NCI-H2227 (cell line): ENCODE data around the gene UBE3C.
"Not testable (repeated sequence)": the region's sequence is repeated elsewhere in the genome, so short reads cannot be mapped to it uniquely, and the experiment has no call there.

Experiments
- DNase-seq: peaks from one replicate; lab custom pipeline; 2025; ENCODE audit not compliant: unreplicated experiment; lab: John Stamatoyannopoulos, UW

The UBE3C gene

DNA sequence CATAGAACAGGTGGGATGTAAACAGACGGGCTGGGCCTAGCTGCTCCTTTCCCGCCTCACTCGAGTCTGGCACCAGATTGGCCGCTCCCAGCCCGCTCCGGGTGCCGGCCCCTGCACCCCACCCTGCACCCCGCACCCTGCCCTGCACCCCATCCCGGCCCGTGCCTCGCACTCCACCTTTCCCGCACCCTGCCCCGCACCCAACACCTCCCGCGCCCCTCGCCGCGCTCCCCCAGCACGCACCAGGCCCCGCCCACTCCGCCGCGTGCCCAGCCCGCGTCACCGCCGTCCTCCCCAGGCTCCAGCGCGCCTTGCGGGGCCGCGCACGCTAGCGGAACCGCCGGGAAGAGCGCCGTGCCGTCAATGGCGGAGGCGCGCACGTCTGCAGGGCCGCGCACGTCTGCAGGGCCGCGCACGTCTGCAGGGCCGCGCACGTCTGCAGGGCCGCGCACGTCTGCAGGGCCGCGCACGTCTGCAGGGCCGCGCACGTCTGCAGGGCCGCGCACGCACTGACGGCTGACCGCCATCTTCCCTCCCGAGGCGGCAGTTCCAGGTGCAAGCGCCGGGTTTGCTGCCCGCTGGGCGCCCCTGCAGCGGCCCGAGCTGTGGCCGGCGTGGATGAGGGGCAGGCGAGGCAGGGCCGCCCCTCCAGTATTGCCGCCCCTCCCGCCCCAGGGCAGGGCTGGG is at the start of gene UBE3C:
TSS of gene UBE3C (plus strand) at position 503 of the 687 bp plus-strand sequence. CDS start 347 bp downstream, outside the sequence.
- DNase-seq: peak; percentile 98

DNA sequence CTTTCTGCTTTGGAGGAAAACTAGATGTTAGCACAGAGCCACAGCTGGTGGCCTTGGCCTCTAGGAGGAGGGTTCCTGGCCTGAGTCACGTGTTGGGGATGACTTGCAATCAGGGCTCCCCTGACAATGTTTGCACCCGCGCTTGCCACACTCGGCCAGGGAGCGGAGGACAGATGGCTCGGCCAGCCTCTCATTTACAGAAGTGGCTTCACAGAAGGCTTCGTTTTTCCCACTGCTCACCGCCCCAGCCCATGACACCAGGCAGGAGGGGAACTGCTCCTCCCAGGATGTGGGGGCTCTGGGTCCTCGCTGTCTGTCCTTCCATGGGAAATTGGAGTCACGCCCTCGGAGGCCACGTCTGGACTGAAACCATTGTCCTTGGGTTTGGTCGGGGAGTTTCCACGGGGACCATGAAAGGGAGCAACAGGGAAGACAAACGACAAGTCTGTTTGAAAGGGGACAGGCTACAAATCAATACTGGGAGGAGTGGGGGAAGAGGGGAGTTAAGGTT is 49.6 kb upstream of the UBE3C start:
- no peak for DNase-seq

DNA sequence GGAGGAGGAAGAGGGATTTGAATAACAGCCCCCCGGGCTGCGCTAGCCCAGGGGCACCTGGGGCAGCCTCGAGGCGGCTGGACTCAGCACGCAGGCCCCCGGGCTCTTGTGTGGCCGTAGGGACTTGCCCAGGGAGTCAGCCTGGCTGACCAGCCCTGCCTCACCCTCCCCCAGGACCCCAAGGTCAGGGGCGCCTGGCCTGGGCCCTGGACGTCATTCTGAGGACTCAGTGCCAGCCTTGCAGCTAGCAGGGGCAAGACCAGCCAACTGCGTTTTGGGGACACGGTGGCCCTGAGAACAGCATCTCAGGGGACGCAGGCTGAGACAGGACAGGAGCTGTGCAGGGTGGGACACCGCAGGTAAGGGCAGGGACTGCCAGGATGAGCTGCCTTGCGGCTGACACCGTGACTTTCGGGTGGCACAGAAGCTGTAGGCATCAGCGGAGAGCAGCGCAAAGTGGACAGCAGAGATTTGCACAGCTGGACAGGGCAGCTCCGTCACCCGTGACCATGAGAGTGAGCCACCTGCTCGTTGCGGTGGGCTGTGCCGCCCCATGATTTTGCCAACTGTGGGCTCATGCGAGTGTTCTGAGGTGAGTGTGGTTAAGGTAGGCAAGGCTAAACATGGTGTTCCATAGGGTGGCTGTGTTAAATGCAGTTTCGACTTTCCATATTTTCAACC is 48.1 kb upstream of the UBE3C start:
- no peak for DNase-seq

GRCh38 chr7:157096286-157097055 is 42.3 kb upstream of the UBE3C start:
- DNase-seq: no peak

DNA sequence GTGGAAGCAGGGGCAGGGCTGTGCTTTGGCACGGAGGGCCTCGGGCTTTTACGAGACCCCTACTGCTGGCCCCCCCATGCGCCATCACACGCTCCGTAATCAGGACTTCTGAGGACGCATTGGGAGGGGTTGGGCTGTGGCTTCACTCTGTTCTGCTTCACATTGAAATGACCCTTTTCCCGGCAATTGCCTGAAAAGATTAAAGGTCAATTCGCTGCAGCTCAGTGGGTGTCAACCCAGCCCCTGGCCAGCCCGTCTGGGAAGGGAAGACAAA is 41.7 kb upstream of the UBE3C start:
- DNase-seq: no peak

- no peak for DNase-seq
Observed at GRCh38 chr7:157097569-157097968, 41.2 kb upstream of the UBE3C start.

DNA sequence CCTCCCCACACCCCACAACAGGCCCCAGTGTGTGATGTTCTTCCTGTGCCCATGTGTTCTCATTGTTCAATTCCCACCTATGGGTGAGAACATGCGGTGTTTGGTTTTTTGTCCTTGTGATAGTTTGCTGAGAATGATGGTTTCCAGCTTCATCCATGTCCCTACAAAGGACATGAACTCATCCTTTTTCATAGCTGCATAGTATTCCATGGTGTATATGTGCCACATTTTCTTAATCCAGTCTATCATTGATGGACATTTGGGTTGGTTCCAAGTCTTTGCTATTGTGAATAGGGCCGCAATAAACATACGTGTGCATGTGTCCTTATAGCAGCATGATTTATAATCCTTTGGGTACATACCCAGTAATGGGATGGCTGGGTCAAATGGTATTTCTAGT is 38.7 kb upstream of the UBE3C start:
- DNase-seq: not testable (repeated sequence)

- DNase-seq: not testable (repeated sequence)
Observed at GRCh38 chr7:157103641-157104040, 35.1 kb upstream of the UBE3C start.

DNA sequence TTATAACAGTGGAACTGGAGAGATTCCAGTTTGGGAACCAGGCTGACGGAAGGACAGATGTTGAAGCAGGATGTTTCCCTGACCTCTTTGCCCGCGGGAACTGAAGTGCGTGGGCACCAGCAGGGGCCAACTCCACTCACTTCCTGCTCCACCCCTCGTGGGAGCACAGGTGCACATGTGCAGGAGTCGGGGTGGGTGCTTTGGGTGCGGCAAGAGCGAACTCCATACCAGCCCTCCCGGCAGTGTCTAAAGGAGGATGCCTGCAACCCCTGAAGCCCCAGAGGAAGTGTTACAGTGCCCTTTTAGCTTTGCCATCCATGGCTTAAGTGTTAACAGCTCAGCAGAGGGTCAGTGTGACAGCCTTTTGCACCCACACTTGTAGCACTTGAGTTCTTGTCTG is 27.4 kb upstream of the UBE3C start:
- DNase-seq: no peak

- no peak for DNase-seq
Observed at GRCh38 chr7:157112706-157113105, 26.0 kb upstream of the UBE3C start.

- no peak for DNase-seq
Observed at GRCh38 chr7:157113607-157114006, 25.1 kb upstream of the UBE3C start.

- no peak for DNase-seq
Observed at GRCh38 chr7:157116762-157117161, 22.0 kb upstream of the UBE3C start.

- no peak for DNase-seq
Observed at GRCh38 chr7:157117796-157118195, 20.9 kb upstream of the UBE3C start.

- no peak for DNase-seq
Observed at GRCh38 chr7:157120181-157120580, 18.5 kb upstream of the UBE3C start.

DNA sequence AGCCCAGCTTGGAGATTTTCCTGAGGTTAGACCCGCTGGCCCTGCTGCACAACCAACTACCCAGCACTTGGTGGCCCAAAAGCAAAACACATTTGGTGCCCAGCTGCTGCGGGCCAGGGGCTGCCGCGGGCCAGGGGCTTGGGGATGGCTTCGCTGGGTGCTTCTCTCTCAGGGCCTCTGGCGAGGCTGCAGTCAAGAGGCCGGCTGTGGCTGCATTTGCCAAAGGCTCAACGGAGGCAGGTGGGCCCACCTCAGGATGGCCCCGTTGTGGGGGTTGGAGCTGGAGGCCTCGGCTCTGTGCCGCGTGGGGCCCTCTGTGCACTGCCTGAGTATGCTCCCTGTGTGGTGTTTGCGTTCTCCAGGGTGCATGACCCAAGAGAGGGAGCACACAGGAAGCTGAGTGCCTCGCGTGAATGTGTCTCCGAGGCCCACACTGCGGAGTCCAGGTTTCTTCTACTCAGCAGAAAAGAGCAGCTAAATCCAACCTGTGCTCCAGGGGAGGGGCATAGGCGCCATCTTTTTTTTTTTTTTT is 17.5 kb upstream of the UBE3C start:
- DNase-seq: no peak

- DNase-seq: no peak
Observed at GRCh38 chr7:157122800-157123495, 15.8 kb upstream of the UBE3C start.

- DNase-seq: no peak
Observed at GRCh38 chr7:157124690-157125089, 14.0 kb upstream of the UBE3C start.

DNA sequence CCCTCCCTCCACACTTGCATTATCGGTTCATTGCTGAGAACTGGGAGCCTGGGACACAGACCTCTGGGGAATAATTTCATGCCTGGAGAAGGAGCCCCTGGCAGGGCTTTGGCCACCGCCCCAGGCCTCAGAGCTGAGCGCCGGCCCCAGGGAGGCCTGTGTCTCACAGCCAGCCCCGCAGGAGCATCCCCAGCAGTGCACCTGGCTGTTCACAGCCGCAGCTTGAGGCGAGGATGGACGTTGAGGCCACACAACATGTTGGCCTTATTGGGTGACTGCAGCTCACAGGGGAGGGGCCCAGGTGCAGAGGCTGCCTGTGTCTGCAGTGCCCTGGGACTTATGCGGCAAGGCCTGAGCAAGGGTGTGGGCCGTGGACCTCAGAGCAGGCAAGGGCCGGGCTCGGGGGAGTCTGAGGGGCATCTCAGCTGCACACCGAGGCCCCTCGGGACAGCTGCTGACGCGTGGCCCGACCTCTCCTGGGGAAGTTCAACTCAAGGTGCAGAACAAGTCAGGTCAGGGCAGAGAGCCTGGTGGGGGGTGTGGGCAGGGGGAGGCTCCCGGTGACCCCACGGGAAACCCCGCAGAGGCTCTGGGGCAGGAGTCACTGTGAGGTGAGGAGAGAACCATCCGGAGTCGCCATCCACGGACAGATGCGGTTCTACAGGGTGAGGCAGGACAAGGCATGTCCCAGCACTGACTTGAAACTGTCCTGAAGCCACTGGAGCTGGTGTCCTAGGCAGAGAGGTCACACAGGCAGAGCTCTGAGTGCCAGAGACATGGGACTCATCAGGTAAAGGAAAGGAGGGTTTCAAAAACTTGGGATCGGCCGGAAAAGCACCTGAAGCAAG is 13.1 kb upstream of the UBE3C start:
- no peak for DNase-seq

DNA sequence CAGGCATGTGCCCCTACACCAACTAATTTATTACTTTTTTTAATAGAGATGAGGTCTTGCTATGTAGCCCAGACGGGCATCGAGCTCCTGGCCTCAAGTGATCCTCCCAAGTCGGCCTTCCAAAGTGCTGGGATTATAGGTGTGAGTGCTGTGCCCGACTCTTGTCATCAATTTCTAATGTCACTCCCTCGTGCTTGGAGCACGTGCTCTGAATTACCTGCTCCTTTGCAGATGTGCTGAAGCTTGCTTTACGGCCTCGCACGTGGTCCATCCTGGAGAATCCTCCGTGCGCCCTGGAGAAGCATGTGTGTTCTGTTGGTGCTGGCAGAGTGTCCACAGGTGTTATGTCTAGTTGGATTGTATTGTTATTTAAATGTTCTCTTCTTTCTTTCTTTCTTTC is 11.8 kb upstream of the UBE3C start:
- DNase-seq: no peak

- no peak for DNase-seq
Observed at GRCh38 chr7:157129200-157129599, 9.5 kb upstream of the UBE3C start.
